HL-60 (cell line): Measurements from ENCODE around the gene BGN.

Experiments
- CTCF ChIP-seq: IDR thresholded peaks from one replicate; pipeline ENCODE4 v1.5.1; 2011; ENCODE audit warnings: low read length, control low read depth, inconsistent platforms; ENCODE audit not compliant: insufficient read depth
- POLR2AphosphoS5 ChIP-seq: IDR thresholded peaks from 2 replicates; pipeline ENCODE4 v1.6.1; 2012; ENCODE audit warnings: low read depth
- REST ChIP-seq: IDR thresholded peaks from 2 replicates; pipeline ENCODE4 v1.6.1; 2012; ENCODE audit warnings: low read depth; ENCODE audit not compliant: insufficient replicate concordance

- TF ChIP-seq CTCF: no peak
- TF ChIP-seq REST: no peak
- no peak for TF ChIP-seq POLR2AphosphoS5
These were observed 49.9 kb downstream of the BGN start for GRCh38 chrX:153544727-153545126.
